Mesenchymal stem cell (in vitro differentiated cells and primary cell): ENCODE measurements around the gene KRTAP3-2.

ENCODE experiments used
- DNase-seq: peaks from one replicate; pipeline ENCODE4 v3.0.0-alpha.2; 2013
- H2AFZ ChIP-seq: one replicate; pipeline ENCODE4 v1.6.1; 2013; ENCODE audit warnings: low read depth, mild to moderate bottlenecking, control low read depth, inconsistent platforms, low read length, moderate library complexity
- H2AK5ac ChIP-seq: 2 replicates; pipeline ENCODE4 v1.6.1; 2013; ENCODE audit warnings: low read length, moderate library complexity, mild to moderate bottlenecking, inconsistent platforms; ENCODE audit not compliant: severe bottlenecking
- H2BK120ac ChIP-seq: one replicate; pipeline ENCODE4 v1.6.1; 2013; ENCODE audit warnings: low read depth, mild to moderate bottlenecking, inconsistent platforms, low read length, moderate library complexity
- H2BK12ac ChIP-seq, 2 experiments: one replicate each; pipeline ENCODE4 v1.6.1; 2013; ENCODE audit warnings: inconsistent platforms in 2 of 2, low read length in 2 of 2, mild to moderate bottlenecking in 2 of 2, moderate library complexity in 2 of 2, control low read depth in 1 of 2
- H2BK15ac ChIP-seq: one replicate; pipeline ENCODE4 v1.6.1; 2013; ENCODE audit warnings: mild to moderate bottlenecking, low read depth, inconsistent platforms; ENCODE audit not compliant: poor library complexity, severe bottlenecking
- H2BK5ac ChIP-seq: 2 replicates; pipeline ENCODE4 v1.6.1; 2013; ENCODE audit warnings: low read depth, mild to moderate bottlenecking, low read length, control low read depth, inconsistent platforms; ENCODE audit not compliant: poor library complexity, severe bottlenecking
- H3K14ac ChIP-seq, 2 experiments: one replicate each; pipeline ENCODE4 v1.6.1; 2013; ENCODE audit warnings: inconsistent platforms in 2 of 2, low read length in 2 of 2, control low read depth in 1 of 2, mild to moderate bottlenecking in 1 of 2, moderate library complexity in 1 of 2
- H3K18ac ChIP-seq, 2 experiments: one replicate each; pipeline ENCODE4 v1.6.1; 2013; ENCODE audit warnings: inconsistent platforms in 2 of 2, low read length in 2 of 2, control low read depth in 1 of 2, low read depth in 1 of 2, mild to moderate bottlenecking in 1 of 2
- H3K23ac ChIP-seq, 2 experiments: one replicate each; pipeline ENCODE4 v1.6.1; 2013; ENCODE audit warnings: inconsistent platforms in 2 of 2, low read length in 2 of 2, mild to moderate bottlenecking in 2 of 2, moderate library complexity in 2 of 2, control low read depth in 1 of 2
- H3K27ac ChIP-seq: 2 replicates; pipeline ENCODE4 v1.5.1; 2013; ENCODE audit warnings: mild to moderate bottlenecking, moderate library complexity, low read length, control low read depth, inconsistent platforms; ENCODE audit not compliant: poor library complexity, severe bottlenecking
- H3K27me3 ChIP-seq, 2 experiments: 2 replicates each; pipeline versions ENCODE4 v1.6.1 to v1.7.0; 2013; ENCODE audit warnings: low read length in 2 of 2, mild to moderate bottlenecking in 2 of 2, moderate library complexity in 2 of 2, control low read depth in 1 of 2, inconsistent platforms in 1 of 2; ENCODE audit not compliant: control insufficient read depth in 1 of 2, insufficient read depth in 1 of 2
- H3K36me3 ChIP-seq, 2 experiments: 2 replicates each; pipeline versions ENCODE4 v1.6.1 to v1.7.0; 2013; ENCODE audit warnings: low read length in 2 of 2, control low read depth in 1 of 2, inconsistent platforms in 1 of 2, low read depth in 1 of 2, mild to moderate bottlenecking in 1 of 2; ENCODE audit not compliant: insufficient read depth in 2 of 2, control insufficient read depth in 1 of 2
- H3K4ac ChIP-seq, 2 experiments: one replicate each; pipeline ENCODE4 v1.6.1; 2013; ENCODE audit warnings: inconsistent platforms in 2 of 2, low read length in 2 of 2, mild to moderate bottlenecking in 2 of 2, moderate library complexity in 2 of 2, control low read depth in 1 of 2, low read depth in 1 of 2
- H3K4me1 ChIP-seq: 2 replicates; pipeline ENCODE4 v1.6.1; 2013; ENCODE audit warnings: low read depth, low read length, control low read depth; ENCODE audit not compliant: control insufficient read depth, insufficient read depth
- H3K4me2 ChIP-seq: 2 replicates; pipeline ENCODE4 v1.6.1; 2013; ENCODE audit warnings: low read length, mild to moderate bottlenecking, inconsistent platforms; ENCODE audit not compliant: poor library complexity, severe bottlenecking
- H3K4me3 ChIP-seq, 2 experiments: 2 replicates each; pipeline versions ENCODE4 v1.5.1 to v1.7.0; 2013; ENCODE audit warnings: low read length in 2 of 2, mild to moderate bottlenecking in 2 of 2, control low read depth in 1 of 2, low read depth in 1 of 2; ENCODE audit not compliant: insufficient read depth in 1 of 2
- H3K79me1 ChIP-seq: replicated peaks from 2 replicates; pipeline ENCODE4 v1.6.1; 2013; ENCODE audit warnings: mild to moderate bottlenecking, control low read depth, low read length, inconsistent platforms; ENCODE audit not compliant: poor library complexity, severe bottlenecking
- H3K9ac ChIP-seq: 2 replicates; pipeline ENCODE4 v1.7.0; 2013; ENCODE audit warnings: mild to moderate bottlenecking, low read length, moderate library complexity
- H3K9me3 ChIP-seq: 2 replicates; pipeline ENCODE4 v1.7.0; 2013; ENCODE audit warnings: mild to moderate bottlenecking, low read length; ENCODE audit not compliant: control insufficient read depth
- H4K8ac ChIP-seq: one replicate; pipeline ENCODE4 v1.6.1; 2013; ENCODE audit warnings: inconsistent platforms, mild to moderate bottlenecking, low read length, moderate library complexity
- H4K91ac ChIP-seq: one replicate; pipeline ENCODE4 v1.6.1; 2013; ENCODE audit warnings: mild to moderate bottlenecking, low read length, inconsistent platforms
- WGBS: methylation state at CpG from one replicate; pipeline ENCODE4 v1.1.7; 2013; ENCODE audit warnings: mixed read lengths; 5-methylcytosine and 5-hydroxymethylcytosine counted together

Gene KRTAP3-2

DNA sequence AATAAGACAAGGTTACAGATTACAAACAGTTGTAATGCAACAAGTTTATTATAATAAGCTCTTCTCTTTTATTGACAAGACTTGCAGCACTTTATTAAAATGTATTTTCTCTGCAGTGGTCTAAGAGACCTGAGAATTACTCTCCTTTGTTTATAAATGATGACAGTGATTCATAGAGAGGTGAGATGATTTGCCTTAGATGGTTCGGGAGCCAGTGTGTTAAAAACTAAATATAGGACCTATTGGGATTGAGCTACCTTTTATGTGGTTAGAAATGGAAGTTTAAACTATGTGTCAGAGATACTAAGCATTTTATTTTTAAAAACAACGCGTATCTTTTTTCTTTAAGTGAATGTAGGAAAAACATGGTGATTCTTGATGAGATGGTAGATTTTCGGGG lies 2.9 kb downstream of the KRTAP3-2 start:
- Histone ChIP-seq H2BK15ac (no peak overlapping the region), H3K18ac (no peak overlapping the region), H3K23ac (no peak overlapping the region), H2AK5ac (no peak overlapping the region), H2BK5ac (no peak overlapping the region), H2BK12ac (no peak overlapping the region), H4K91ac (no peak overlapping the region), H3K27me3 (no peaks in the 10 kb centered on the region), H3K27ac (no peak overlapping the region), H3K36me3 (no peaks in the 10 kb centered on the region), H3K4ac (no peak overlapping the region), H3K79me1 (no peaks in the 10 kb centered on the region), H3K4me2 (no peak overlapping the region), H3K9me3 (no peaks in the 10 kb centered on the region), H2AFZ (no peak overlapping the region), H3K4me1 (peaks cover 2% of the 10 kb centered on the region), H4K8ac (no peak overlapping the region), H3K4me3 (no peak overlapping the region), H2BK120ac (no peak overlapping the region), H3K9ac (no peak overlapping the region), H3K14ac (no peak overlapping the region)
- no peak for DNase-seq
- 57% methylated on average over 1 of the region's 4 CpGs for WGBS

DNA sequence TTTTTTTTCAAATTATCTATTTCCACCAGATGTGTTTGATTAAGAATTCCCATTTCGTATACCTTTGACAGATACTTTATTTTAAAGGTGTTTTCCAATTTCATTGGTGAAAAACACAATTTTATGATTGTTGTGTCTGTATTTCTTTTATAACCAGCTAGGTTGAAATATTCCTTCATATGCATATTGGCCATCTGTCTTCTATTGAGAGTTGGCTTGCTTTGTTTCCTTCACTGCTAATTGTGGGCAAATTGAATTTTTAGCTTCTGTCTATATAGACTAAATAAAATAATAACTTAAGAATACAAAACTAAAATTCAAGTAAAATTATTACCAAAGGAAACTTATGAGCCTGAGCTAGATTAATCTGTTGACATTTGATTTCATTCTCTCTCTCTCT lies 4.6 kb downstream of the KRTAP3-2 start:
- Histone ChIP-seq H4K91ac (no peak overlapping the region), H2AK5ac (no peak overlapping the region), H2AFZ (no peak overlapping the region), H3K18ac (no peak overlapping the region), H3K9ac (no peak overlapping the region), H3K4ac (no peak overlapping the region), H3K27me3 (no peaks in the 10 kb centered on the region), H2BK120ac (no peak overlapping the region), H4K8ac (no peak overlapping the region), H2BK15ac (no peak overlapping the region), H3K4me1 (peaks cover 2% of the 10 kb centered on the region), H3K14ac (no peak overlapping the region), H3K36me3 (no peaks in the 10 kb centered on the region), H2BK5ac (no peak overlapping the region), H3K9me3 (no peaks in the 10 kb centered on the region), H2BK12ac (no peak overlapping the region), H3K23ac (no peak overlapping the region), H3K27ac (no peak overlapping the region), H3K4me2 (no peak overlapping the region), H3K79me1 (no peaks in the 10 kb centered on the region), H3K4me3 (no peak overlapping the region)
- WGBS, result no CpG with 5 or more reads among the region's 1 CpG
- DNase-seq, result no peak

GRCh38 chr17:40993839-40994238 lies 5.9 kb downstream of the KRTAP3-2 start, which contains the start of gene KRTAP3-3:
Gene KRTAP3-3 (minus strand): TSS chr17:40994164. CDS start chr17:40994097, 67 bp downstream.
- H3K9me3 ChIP-seq, result no peaks in the 10 kb centered on the region
- no peak within 1 kb of the TSS for H3K4me3 ChIP-seq
- peaks cover 2% of the 10 kb centered on the region for H3K4me1 ChIP-seq
- H2BK5ac ChIP-seq, result no peak within 1 kb of the TSS
- WGBS, result 19% methylated on average over 4 of the region's 4 CpGs
- H3K79me1 ChIP-seq, result no peaks in the 10 kb centered on the region
- no peaks in the 10 kb centered on the region for H3K36me3 ChIP-seq
- DNase-seq, result no peak
- H3K4me2 ChIP-seq, result no peak within 1 kb of the TSS
- no peak within 1 kb of the TSS for H3K18ac ChIP-seq
- no peaks in the 10 kb centered on the region for H3K27me3 ChIP-seq
- H3K27ac ChIP-seq, result no peak within 1 kb of the TSS
- H2AFZ ChIP-seq, result no peak within 1 kb of the TSS
- no peak within 1 kb of the TSS for H2AK5ac ChIP-seq
- H2BK120ac ChIP-seq, result no peak within 1 kb of the TSS
- no peak within 1 kb of the TSS for H3K9ac ChIP-seq
- H3K14ac ChIP-seq, result no peak within 1 kb of the TSS
- H2BK12ac ChIP-seq, result no peak within 1 kb of the TSS
- no peak within 1 kb of the TSS for H3K23ac ChIP-seq
- no peak within 1 kb of the TSS for H4K91ac ChIP-seq
- no peak within 1 kb of the TSS for H3K4ac ChIP-seq
- H2BK15ac ChIP-seq, result no peak within 1 kb of the TSS
- no peak within 1 kb of the TSS for H4K8ac ChIP-seq

- Histone ChIP-seq H2BK12ac (no peak overlapping the region), H3K18ac (no peak overlapping the region), H3K4me1 (peaks cover 2% of the 10 kb centered on the region), H3K27me3 (no peaks in the 10 kb centered on the region), H3K36me3 (no peaks in the 10 kb centered on the region), H4K8ac (no peak overlapping the region), H3K9me3 (no peaks in the 10 kb centered on the region), H3K4me2 (no peak overlapping the region), H2AK5ac (no peak overlapping the region), H2AFZ (no peak overlapping the region), H3K14ac (no peak overlapping the region), H2BK15ac (no peak overlapping the region), H3K4ac (no peak overlapping the region), H2BK120ac (no peak overlapping the region), H3K9ac (no peak overlapping the region), H2BK5ac (no peak overlapping the region), H3K4me3 (no peak overlapping the region), H3K79me1 (no peaks in the 10 kb centered on the region), H3K27ac (no peak overlapping the region), H4K91ac (no peak overlapping the region), H3K23ac (no peak overlapping the region)
- no peak for DNase-seq
- WGBS, result 100% methylated on average over 1 of the region's 2 CpGs
These were observed 6.6 kb downstream of the KRTAP3-2 start for GRCh38 chr17:40993084-40993483.
